HEK293 (cell line): ENCODE measurements around the gene AMOTL2.

Source experiments
- CTCF ChIA-PET: fragments of 350-600 bp; formaldehyde crosslinking; extraction: SDS; loops from one replicate; lab custom pipeline; 2021; ENCODE audit warnings: antibody characterized with exemption; lab: Yijun Ruan, JAX
- POLR2A ChIA-PET: fragments of 300-600 bp; formaldehyde crosslinking; extraction: SDS; loops from one replicate; lab custom pipeline; 2020; ENCODE audit warnings: antibody characterized with exemption, inconsistent platforms; lab: Yijun Ruan, JAX
- H3K27ac ChIP-seq: fragments of 200-500 bp; sonication (Bioruptor generic); 2 replicates; pipeline ENCODE4 v1.5.1; 2014; ENCODE audit warnings: low read depth, low read length, control low read depth, inconsistent platforms; ENCODE audit errors: extremely low read depth
- H3K36me3 ChIP-seq, 2 experiments: fragments of 200-500 bp in 1 of 2; sonication (Bioruptor generic) in 1 of 2; 1 replicate in 1 of 2; 2 replicates in 1 of 2; pipeline ENCODE4 v1.5.1; 2014 to 2017; ENCODE audit warnings: inconsistent platforms in 2 of 2, low read length in 2 of 2; ENCODE audit not compliant: control insufficient read depth in 2 of 2, insufficient read depth in 1 of 2
- H3K4me1 ChIP-seq: fragments of 200-500 bp; sonication (Bioruptor generic); 2 replicates; pipeline ENCODE4 v1.5.1; 2014; ENCODE audit warnings: mild to moderate bottlenecking, low read length, inconsistent platforms; ENCODE audit not compliant: control insufficient read depth, insufficient read depth
- H3K4me3 ChIP-seq: 2 replicates; pipeline ENCODE4 v1.5.1; 2011; ENCODE audit warnings: low read depth, mild to moderate bottlenecking, control low read depth, low read length, moderate library complexity
- H3K9me3 ChIP-seq: fragments of 200-500 bp; sonication (Bioruptor generic); 2 replicates; pipeline ENCODE4 v1.5.1; 2014; ENCODE audit warnings: low read depth, low read length, inconsistent platforms; ENCODE audit not compliant: control insufficient read depth, insufficient read depth
- HIC1 ChIP-seq: fragments of 450-650 bp; formaldehyde crosslinking; IDR thresholded peaks from 2 replicates; pipeline ENCODE4 v1.5.1; 2016; ENCODE audit warnings: missing biosample characterization, missing genetic modification characterization
- KLF10 ChIP-seq: fragments of 450-650 bp; IDR thresholded peaks from 2 replicates; pipeline ENCODE4 v1.5.1; 2018; ENCODE audit warnings: missing biosample characterization, mild to moderate bottlenecking, missing genetic modification characterization
- RBAK ChIP-seq: fragments of 450-650 bp; formaldehyde crosslinking; IDR thresholded peaks from 2 replicates; pipeline ENCODE4 v1.5.1; 2016; ENCODE audit warnings: missing biosample characterization, missing genetic modification characterization
- SP3 ChIP-seq: fragments of 450-650 bp; formaldehyde crosslinking; IDR thresholded peaks from 2 replicates; pipeline ENCODE4 v1.5.1; 2016; ENCODE audit warnings: missing biosample characterization, missing genetic modification characterization
- ZBTB7A ChIP-seq: fragments of 450-650 bp; formaldehyde crosslinking; IDR thresholded peaks from 2 replicates; pipeline ENCODE4 v1.5.1; 2016; ENCODE audit warnings: low read depth, missing biosample characterization, missing genetic modification characterization
- ZFP41 ChIP-seq: fragments of 450-650 bp; formaldehyde crosslinking; IDR thresholded peaks from 2 replicates; pipeline ENCODE4 v1.5.1; 2016; ENCODE audit warnings: missing biosample characterization, missing genetic modification characterization, borderline replicate concordance
- ZNF132 ChIP-seq: fragments of 450-650 bp; formaldehyde crosslinking; IDR thresholded peaks from 2 replicates; pipeline ENCODE4 v1.5.1; 2017; ENCODE audit warnings: missing biosample characterization, missing genetic modification characterization, borderline replicate concordance
- ZNF140 ChIP-seq: fragments of 450-650 bp; formaldehyde crosslinking; IDR thresholded peaks from 2 replicates; pipeline ENCODE4 v1.5.1; 2016; ENCODE audit warnings: missing biosample characterization, missing genetic modification characterization
- ZNF18 ChIP-seq: fragments of 450-650 bp; formaldehyde crosslinking; IDR thresholded peaks from 2 replicates; pipeline ENCODE4 v1.5.1; 2016; ENCODE audit warnings: missing biosample characterization, missing genetic modification characterization
- ZNF311 ChIP-seq: fragments of 450-650 bp; formaldehyde crosslinking; IDR thresholded peaks from 2 replicates; pipeline ENCODE4 v1.5.1; 2017; ENCODE audit warnings: missing biosample characterization, missing genetic modification characterization, borderline replicate concordance
- ZNF600 ChIP-seq: fragments of 450-650 bp; formaldehyde crosslinking; IDR thresholded peaks from 2 replicates; pipeline ENCODE4 v1.5.1; 2016; ENCODE audit warnings: missing biosample characterization, missing genetic modification characterization
- ZNF629 ChIP-seq: fragments of 450-650 bp; formaldehyde crosslinking; IDR thresholded peaks from 2 replicates; pipeline ENCODE4 v1.5.1; 2017; ENCODE audit warnings: missing biosample characterization, missing genetic modification characterization
- ZNF707 ChIP-seq: fragments of 450-650 bp; formaldehyde crosslinking; IDR thresholded peaks from 2 replicates; pipeline ENCODE4 v1.5.1; 2016; ENCODE audit warnings: missing biosample characterization, missing genetic modification characterization
- ZXDB ChIP-seq: fragments of 450-650 bp; formaldehyde crosslinking; IDR thresholded peaks from 2 replicates; pipeline ENCODE4 v1.5.1; 2016; ENCODE audit warnings: missing biosample characterization, missing genetic modification characterization
- TF ChIP-seq, protein P1 (sequence below): fragments of 450-650 bp; formaldehyde crosslinking; IDR thresholded peaks from 2 replicates; pipeline ENCODE4 v1.5.1; 2017; ENCODE audit warnings: missing biosample characterization, missing genetic modification characterization
- TF ChIP-seq, protein P2 (sequence below): fragments of 450-650 bp; formaldehyde crosslinking; IDR thresholded peaks from 2 replicates; pipeline ENCODE4 v1.5.1; 2016; ENCODE audit warnings: missing biosample characterization, missing genetic modification characterization
- TF ChIP-seq, protein P3 (sequence below): fragments of 450-650 bp; formaldehyde crosslinking; IDR thresholded peaks from 2 replicates; pipeline ENCODE4 v1.5.1; 2017; ENCODE audit warnings: missing biosample characterization, missing genetic modification characterization

The AMOTL2 gene

GRCh38 chr3:134364061-134364935 is 9.9 kb downstream of the AMOTL2 start (continued):
- no peak for TF ChIP-seq HIC1 (tag by site-specific recombination)
- no peak for TF ChIP-seq ZNF18 (tag by site-specific recombination)
- TF ChIP-seq, protein P1, sequence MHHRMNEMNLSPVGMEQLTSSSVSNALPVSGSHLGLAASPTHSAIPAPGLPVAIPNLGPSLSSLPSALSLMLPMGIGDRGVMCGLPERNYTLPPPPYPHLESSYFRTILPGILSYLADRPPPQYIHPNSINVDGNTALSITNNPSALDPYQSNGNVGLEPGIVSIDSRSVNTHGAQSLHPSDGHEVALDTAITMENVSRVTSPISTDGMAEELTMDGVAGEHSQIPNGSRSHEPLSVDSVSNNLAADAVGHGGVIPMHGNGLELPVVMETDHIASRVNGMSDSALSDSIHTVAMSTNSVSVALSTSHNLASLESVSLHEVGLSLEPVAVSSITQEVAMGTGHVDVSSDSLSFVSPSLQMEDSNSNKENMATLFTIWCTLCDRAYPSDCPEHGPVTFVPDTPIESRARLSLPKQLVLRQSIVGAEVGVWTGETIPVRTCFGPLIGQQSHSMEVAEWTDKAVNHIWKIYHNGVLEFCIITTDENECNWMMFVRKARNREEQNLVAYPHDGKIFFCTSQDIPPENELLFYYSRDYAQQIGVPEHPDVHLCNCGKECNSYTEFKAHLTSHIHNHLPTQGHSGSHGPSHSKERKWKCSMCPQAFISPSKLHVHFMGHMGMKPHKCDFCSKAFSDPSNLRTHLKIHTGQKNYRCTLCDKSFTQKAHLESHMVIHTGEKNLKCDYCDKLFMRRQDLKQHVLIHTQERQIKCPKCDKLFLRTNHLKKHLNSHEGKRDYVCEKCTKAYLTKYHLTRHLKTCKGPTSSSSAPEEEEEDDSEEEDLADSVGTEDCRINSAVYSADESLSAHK (tag by site-specific recombination): 0 out of 2 replicates have a peak, but pooled peaks have one; percentile 15
- no peak for TF ChIP-seq ZNF707
- TF ChIP-seq SP3: peak; percentile 51
- peak; percentile 46; the same call in 1 of the 2 replicates for TF ChIP-seq ZNF629 (tag by site-specific recombination)
- no peak for TF ChIP-seq ZBTB7A (tag by site-specific recombination)
- TF ChIP-seq ZNF140: peak; percentile 41; the same call in 1 of the 2 replicates
- TF ChIP-seq, protein P2, sequence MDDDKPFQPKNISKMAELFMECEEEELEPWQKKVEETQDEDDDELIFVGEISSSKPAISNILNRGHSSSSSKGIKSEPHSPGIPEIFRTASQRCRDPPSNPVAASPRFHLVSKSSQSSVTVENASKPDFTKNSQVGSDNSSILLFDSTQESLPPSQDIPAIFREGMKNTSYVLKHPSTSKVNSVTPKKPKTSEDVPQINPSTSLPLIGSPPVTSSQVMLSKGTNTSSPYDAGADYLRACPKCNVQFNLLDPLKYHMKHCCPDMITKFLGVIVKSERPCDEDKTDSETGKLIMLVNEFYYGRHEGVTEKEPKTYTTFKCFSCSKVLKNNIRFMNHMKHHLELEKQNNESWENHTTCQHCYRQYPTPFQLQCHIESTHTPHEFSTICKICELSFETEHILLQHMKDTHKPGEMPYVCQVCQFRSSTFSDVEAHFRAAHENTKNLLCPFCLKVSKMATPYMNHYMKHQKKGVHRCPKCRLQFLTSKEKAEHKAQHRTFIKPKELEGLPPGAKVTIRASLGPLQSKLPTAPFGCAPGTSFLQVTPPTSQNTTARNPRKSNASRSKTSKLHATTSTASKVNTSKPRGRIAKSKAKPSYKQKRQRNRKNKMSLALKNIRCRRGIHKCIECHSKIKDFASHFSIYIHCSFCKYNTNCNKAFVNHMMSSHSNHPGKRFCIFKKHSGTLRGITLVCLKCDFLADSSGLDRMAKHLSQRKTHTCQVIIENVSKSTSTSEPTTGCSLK (tag by site-specific recombination): no peak
- peak; percentile 97 for TF ChIP-seq KLF10 (tag by site-specific recombination)
- no peak for TF ChIP-seq ZNF311 (tag by site-specific recombination)
- peak; percentile 47; the same call in 1 of the 2 replicates for TF ChIP-seq ZXDB (tag by site-specific recombination)

DNA sequence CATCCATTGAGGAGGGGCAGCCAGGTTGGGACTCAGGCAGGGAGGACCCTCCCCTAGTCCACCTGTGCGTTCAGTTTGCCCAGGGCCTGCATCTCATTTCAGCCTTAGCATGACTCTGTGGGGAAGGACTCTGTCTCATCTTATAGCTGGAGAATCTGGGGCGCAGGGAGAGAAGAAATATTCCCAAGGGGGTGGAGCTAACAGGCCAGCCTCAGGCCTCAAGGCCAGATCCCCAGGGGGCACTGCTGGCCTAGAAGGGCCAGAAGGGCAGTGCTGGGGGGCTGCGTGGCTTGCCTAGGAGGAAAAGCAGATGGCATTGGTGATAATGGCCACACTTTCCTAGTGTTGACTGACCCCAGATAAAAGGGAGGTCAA is 10.9 kb downstream of the AMOTL2 start:
- TF ChIP-seq ZFP41 (tag by site-specific recombination): no peak
- TF ChIP-seq ZNF600: no peak
- TF ChIP-seq, protein P3, sequence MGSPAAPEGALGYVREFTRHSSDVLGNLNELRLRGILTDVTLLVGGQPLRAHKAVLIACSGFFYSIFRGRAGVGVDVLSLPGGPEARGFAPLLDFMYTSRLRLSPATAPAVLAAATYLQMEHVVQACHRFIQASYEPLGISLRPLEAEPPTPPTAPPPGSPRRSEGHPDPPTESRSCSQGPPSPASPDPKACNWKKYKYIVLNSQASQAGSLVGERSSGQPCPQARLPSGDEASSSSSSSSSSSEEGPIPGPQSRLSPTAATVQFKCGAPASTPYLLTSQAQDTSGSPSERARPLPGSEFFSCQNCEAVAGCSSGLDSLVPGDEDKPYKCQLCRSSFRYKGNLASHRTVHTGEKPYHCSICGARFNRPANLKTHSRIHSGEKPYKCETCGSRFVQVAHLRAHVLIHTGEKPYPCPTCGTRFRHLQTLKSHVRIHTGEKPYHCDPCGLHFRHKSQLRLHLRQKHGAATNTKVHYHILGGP (tag by site-specific recombination): no peak
- TF ChIP-seq ZNF18 (tag by site-specific recombination): no peak
- TF ChIP-seq ZNF132: no peak
- TF ChIP-seq RBAK (tag by site-specific recombination): no peak
- POLR2A ChIA-PET: interaction anchor here (0.7 to 4.8 kb wide), 8 partner anchors 9 to 1929 kb away, joined by 3 to 76 read pairs (median 4); partner anchors contain the start of gene AMOTL2
- no peak overlapping the region for H3K4me3 ChIP-seq
- peaks cover 7% of the 10 kb centered on the region; the same call in 1 of the 2 replicates for H3K4me1 ChIP-seq
- no peak overlapping the region for H3K27ac ChIP-seq
- H3K36me3 ChIP-seq: peaks cover 0 to 93% of the 10 kb centered on the region in 2 experiments; a peak in 2 of 3 replicates
- H3K9me3 ChIP-seq: no peaks in the 10 kb centered on the region
- CTCF ChIA-PET: interaction anchor here (0.5 to 1.8 kb wide), 6 partner anchors 11 to 122 kb away, joined by 3 to 16 read pairs (median 4); partner anchors contain the start of genes AMOTL2 and ANAPC13
